ENCODE data around the gene EPAS1.

Gene EPAS1

GRCh38 chr2:46416280-46416679, 119.1 kb downstream of the EPAS1 start:
- no peak overlapping the region for H3K4me3 ChIP-seq (ENCODE audit: low read depth, low read length)
- no peaks in the 10 kb centered on the region for H3K4me1 ChIP-seq (ENCODE audit: control insufficient read depth, insufficient read depth, low read length)
- H3K27ac ChIP-seq (ENCODE audit: low read depth, low read length): no peak overlapping the region
- H3K27me3 ChIP-seq (ENCODE audit: control insufficient read depth, insufficient read depth, low read length): no peaks in the 10 kb centered on the region
- peaks cover 26% of the 10 kb centered on the region for H3K9me3 ChIP-seq (ENCODE audit: control insufficient read depth, insufficient read depth, low read depth, low read length)
- H3K36me3 ChIP-seq (ENCODE audit: control insufficient read depth, insufficient read depth, low read length): no peaks in the 10 kb centered on the region
- no peak overlapping the region for H3K9ac ChIP-seq (ENCODE audit: low read length)

GRCh38 chr2:46416739-46417403, 119.7 kb downstream of the EPAS1 start:
- no peak overlapping the region for H3K4me3 ChIP-seq (ENCODE audit: low read depth, low read length)
- H3K36me3 ChIP-seq (ENCODE audit: control insufficient read depth, insufficient read depth, low read length): no peaks in the 10 kb centered on the region
- no peak overlapping the region for H3K27ac ChIP-seq (ENCODE audit: low read depth, low read length)
- no peak overlapping the region for H3K9ac ChIP-seq (ENCODE audit: low read length)
- no peaks in the 10 kb centered on the region for H3K4me1 ChIP-seq (ENCODE audit: control insufficient read depth, insufficient read depth, low read length)
- H3K9me3 ChIP-seq (ENCODE audit: control insufficient read depth, insufficient read depth, low read depth, low read length): peaks cover 26% of the 10 kb centered on the region
- no peaks in the 10 kb centered on the region for H3K27me3 ChIP-seq (ENCODE audit: control insufficient read depth, insufficient read depth, low read length)

- Histone ChIP-seq H3K9me3 (ENCODE audit: control insufficient read depth, insufficient read depth, low read depth, low read length) (peaks cover 26% of the 10 kb centered on the region), H3K27ac (ENCODE audit: low read depth, low read length) (no peak overlapping the region), H3K27me3 (ENCODE audit: control insufficient read depth, insufficient read depth, low read length) (no peaks in the 10 kb centered on the region), H3K4me3 (ENCODE audit: low read depth, low read length) (no peak overlapping the region), H3K4me1 (ENCODE audit: control insufficient read depth, insufficient read depth, low read length) (no peaks in the 10 kb centered on the region), H3K36me3 (ENCODE audit: control insufficient read depth, insufficient read depth, low read length) (no peaks in the 10 kb centered on the region), H3K9ac (ENCODE audit: low read length) (no peak overlapping the region)
Observed at GRCh38 chr2:46420945-46421344, 123.7 kb downstream of the EPAS1 start.

- H3K27me3 ChIP-seq (ENCODE audit: control insufficient read depth, insufficient read depth, low read length): no peaks in the 10 kb centered on the region
- no peaks in the 10 kb centered on the region for H3K4me1 ChIP-seq (ENCODE audit: control insufficient read depth, insufficient read depth, low read length)
Observed at GRCh38 chr2:46421361-46421760, 124.2 kb downstream of the EPAS1 start.

GRCh38 chr2:46422717-46423394, 125.6 kb downstream of the EPAS1 start:
- Histone ChIP-seq H3K27me3 (ENCODE audit: control insufficient read depth, insufficient read depth, low read length) (no peaks in the 10 kb centered on the region), H3K36me3 (ENCODE audit: control insufficient read depth, insufficient read depth, low read length) (no peaks in the 10 kb centered on the region), H3K4me3 (ENCODE audit: low read depth, low read length) (no peak overlapping the region), H3K4me1 (ENCODE audit: control insufficient read depth, insufficient read depth, low read length) (no peaks in the 10 kb centered on the region), H3K9me3 (ENCODE audit: control insufficient read depth, insufficient read depth, low read depth, low read length) (peaks cover 12% of the 10 kb centered on the region), H3K27ac (ENCODE audit: low read depth, low read length) (no peak overlapping the region), H3K9ac (ENCODE audit: low read length) (no peak overlapping the region)

More at GRCh38 chr2:46421361-46421760, 124.2 kb downstream of the EPAS1 start:
- Histone ChIP-seq H3K4me3 (ENCODE audit: low read depth, low read length) (no peak overlapping the region), H3K27ac (ENCODE audit: low read depth, low read length) (no peak overlapping the region), H3K9ac (ENCODE audit: low read length) (no peak overlapping the region), H3K36me3 (ENCODE audit: control insufficient read depth, insufficient read depth, low read length) (no peaks in the 10 kb centered on the region), H3K9me3 (ENCODE audit: control insufficient read depth, insufficient read depth, low read depth, low read length) (peaks cover 24% of the 10 kb centered on the region)

- no peak overlapping the region for H3K4me3 ChIP-seq (ENCODE audit: low read depth, low read length)
- H3K27me3 ChIP-seq (ENCODE audit: control insufficient read depth, insufficient read depth, low read length): no peaks in the 10 kb centered on the region
- no peaks in the 10 kb centered on the region for H3K36me3 ChIP-seq (ENCODE audit: control insufficient read depth, insufficient read depth, low read length)
- no peak overlapping the region for H3K9ac ChIP-seq (ENCODE audit: low read length)
- H3K4me1 ChIP-seq (ENCODE audit: control insufficient read depth, insufficient read depth, low read length): no peaks in the 10 kb centered on the region
- H3K9me3 ChIP-seq (ENCODE audit: control insufficient read depth, insufficient read depth, low read depth, low read length): no peaks in the 10 kb centered on the region
- no peak overlapping the region for H3K27ac ChIP-seq (ENCODE audit: low read depth, low read length)
Observed at GRCh38 chr2:46424937-46425336, 127.7 kb downstream of the EPAS1 start.

GRCh38 chr2:46428911-46429436, 131.8 kb downstream of the EPAS1 start:
- H3K27me3 ChIP-seq (ENCODE audit: control insufficient read depth, insufficient read depth, low read length): no peaks in the 10 kb centered on the region
- no peak overlapping the region for H3K27ac ChIP-seq (ENCODE audit: low read depth, low read length)
- no peaks in the 10 kb centered on the region for H3K9me3 ChIP-seq (ENCODE audit: control insufficient read depth, insufficient read depth, low read depth, low read length)
- H3K4me3 ChIP-seq (ENCODE audit: low read depth, low read length): no peak overlapping the region
- no peaks in the 10 kb centered on the region for H3K4me1 ChIP-seq (ENCODE audit: control insufficient read depth, insufficient read depth, low read length)
- no peaks in the 10 kb centered on the region for H3K36me3 ChIP-seq (ENCODE audit: control insufficient read depth, insufficient read depth, low read length)
- no peak overlapping the region for H3K9ac ChIP-seq (ENCODE audit: low read length)

GRCh38 chr2:46430413-46430812, 133.2 kb downstream of the EPAS1 start:
- H3K4me1 ChIP-seq (ENCODE audit: control insufficient read depth, insufficient read depth, low read length): peaks cover 7% of the 10 kb centered on the region; the same call in 1 of the 2 replicates
- no peaks in the 10 kb centered on the region for H3K36me3 ChIP-seq (ENCODE audit: control insufficient read depth, insufficient read depth, low read length)
- no peak overlapping the region for H3K27ac ChIP-seq (ENCODE audit: low read depth, low read length)
- H3K9me3 ChIP-seq (ENCODE audit: control insufficient read depth, insufficient read depth, low read depth, low read length): no peaks in the 10 kb centered on the region
- no peaks in the 10 kb centered on the region for H3K27me3 ChIP-seq (ENCODE audit: control insufficient read depth, insufficient read depth, low read length)
- no peak overlapping the region for H3K9ac ChIP-seq (ENCODE audit: low read length)
- H3K4me3 ChIP-seq (ENCODE audit: low read depth, low read length): no peak overlapping the region

- H3K4me1 ChIP-seq (ENCODE audit: control insufficient read depth, insufficient read depth, low read length): peaks cover 7% of the 10 kb centered on the region; the same call in 1 of the 2 replicates
Observed at GRCh38 chr2:46430992-46431391, 133.8 kb downstream of the EPAS1 start.

GRCh38 chr2:46431481-46432235, 134.5 kb downstream of the EPAS1 start:
- Histone ChIP-seq H3K27ac (ENCODE audit: low read depth, low read length) (no peak overlapping the region), H3K4me1 (ENCODE audit: control insufficient read depth, insufficient read depth, low read length) (peaks cover 7% of the 10 kb centered on the region; the same call in 1 of the 2 replicates)

More at GRCh38 chr2:46430992-46431391, 133.8 kb downstream of the EPAS1 start:
- no peak overlapping the region for H3K9ac ChIP-seq (ENCODE audit: low read length)
- no peaks in the 10 kb centered on the region for H3K36me3 ChIP-seq (ENCODE audit: control insufficient read depth, insufficient read depth, low read length)
- H3K4me3 ChIP-seq (ENCODE audit: low read depth, low read length): no peak overlapping the region
- H3K9me3 ChIP-seq (ENCODE audit: control insufficient read depth, insufficient read depth, low read depth, low read length): no peaks in the 10 kb centered on the region
- no peak overlapping the region for H3K27ac ChIP-seq (ENCODE audit: low read depth, low read length)
- H3K27me3 ChIP-seq (ENCODE audit: control insufficient read depth, insufficient read depth, low read length): no peaks in the 10 kb centered on the region

More at GRCh38 chr2:46431481-46432235, 134.5 kb downstream of the EPAS1 start:
- H3K4me3 ChIP-seq (ENCODE audit: low read depth, low read length): no peak overlapping the region
- H3K9me3 ChIP-seq (ENCODE audit: control insufficient read depth, insufficient read depth, low read depth, low read length): no peaks in the 10 kb centered on the region
- no peak overlapping the region for H3K9ac ChIP-seq (ENCODE audit: low read length)
- no peaks in the 10 kb centered on the region for H3K36me3 ChIP-seq (ENCODE audit: control insufficient read depth, insufficient read depth, low read length)
- H3K27me3 ChIP-seq (ENCODE audit: control insufficient read depth, insufficient read depth, low read length): no peaks in the 10 kb centered on the region
